Small intestine (tissue), 7 donors: ENCODE results near the gene KCTD2. TPM values are rescaled to one million over a fixed set of nuclear protein-coding genes. Genes with fewer than 3 reads are reported as not detected.
A peak's percentile ranks its signal among the peaks of the same experiment; 100 is the strongest.

Experiments used
- DNase-seq, 2 donors: peaks; one replicate each; pipeline versions ENCODE4 v3.0.0 to v3.0.0-alpha.2; 2013
- FAIRE-seq: peaks from 2 replicates; lab custom pipeline; 2012; peaks lifted over from hg19 to GRCh38; lab: Jason Lieb, UNC
- H3K27ac ChIP-seq, 3 donors: one replicate each; pipeline ENCODE4 v1.5.1; 2013; ENCODE audit warnings: low read length in 2 of 3, mild to moderate bottlenecking in 2 of 3, control low read depth in 1 of 3, inconsistent platforms in 1 of 3, low read depth in 1 of 3, moderate library complexity in 1 of 3
- H3K27me3 ChIP-seq, 3 donors: one replicate each; pipeline ENCODE4 v1.6.1; 2013; ENCODE audit warnings: low read length in 3 of 3, inconsistent platforms in 1 of 3; ENCODE audit not compliant: control insufficient read depth in 3 of 3, insufficient read depth in 3 of 3
- H3K36me3 ChIP-seq, 3 donors: one replicate each; pipeline ENCODE4 v1.6.1; 2013; ENCODE audit warnings: low read length in 3 of 3, inconsistent platforms in 1 of 3, low read depth in 1 of 3, mild to moderate bottlenecking in 1 of 3, moderate library complexity in 1 of 3; ENCODE audit not compliant: control insufficient read depth in 3 of 3, insufficient read depth in 2 of 3
- H3K4me1 ChIP-seq, 3 donors: one replicate each; pipeline ENCODE4 v1.6.1; 2013; ENCODE audit warnings: low read length in 2 of 3, inconsistent platforms in 1 of 3, low read depth in 1 of 3, mild to moderate bottlenecking in 1 of 3, moderate library complexity in 1 of 3; ENCODE audit not compliant: control insufficient read depth in 3 of 3, insufficient read depth in 2 of 3
- H3K4me3 ChIP-seq, 3 donors: one replicate each; pipeline ENCODE4 v1.5.1; 2013; ENCODE audit warnings: low read length in 3 of 3, control low read depth in 1 of 3, inconsistent platforms in 1 of 3, low read depth in 1 of 3, mild to moderate bottlenecking in 1 of 3, moderate library complexity in 1 of 3
- H3K9me3 ChIP-seq, 2 donors: one replicate each; pipeline ENCODE4 v1.6.1; 2013; ENCODE audit warnings: low read depth in 1 of 2, low read length in 1 of 2; ENCODE audit not compliant: control insufficient read depth in 2 of 2, insufficient read depth in 1 of 2
- WGBS, 3 donors: extraction: QIAGEN DNeasy Blood & Tissue Kit; methylation state at CpG; one replicate each; pipeline ENCODE4 v1.1.7; 2013; 5-methylcytosine and 5-hydroxymethylcytosine counted together
- polyA plus RNA-seq, 4 donors: library from polyadenylated mRNA; stranded (reverse) in 3 of 4; unstranded in 1 of 4; fragments of 200-250 nt in 3 of 4; fragments of 120-200 nt in 1 of 4; gene quantifications; one replicate each; pipeline versions ENCODE4 v1.2.1 to v1.2.3, GENCODE V29; 2013
- donor health status: healthy with polysubstance abuse.
- donor health status: control.
- donor health status: control.
- donor health status: Bipolar disorder and iron deficiency.
- donor health status: healthy.

KCTD2 gene
- polyA plus RNA-seq, 4 donors, result 12.3 to 18.0 (median 13.7) TPM

- H3K36me3 ChIP-seq, result peaks cover 0 to 1% (median 0%) of the 10 kb centered on the region in 3 donors
- FAIRE-seq (no peak), DNase-seq (no peak)
- H3K9me3 ChIP-seq, result peaks cover 0 to 17% of the 10 kb centered on the region in 2 donors
- peaks cover 0 to 7% (median 0%) of the 10 kb centered on the region in 3 donors for H3K4me1 ChIP-seq
- peaks cover 0 to 5% (median 0%) of the 10 kb centered on the region in 3 donors for H3K27me3 ChIP-seq
- H3K4me3 ChIP-seq, result no peak overlapping the region
- no peak overlapping the region for H3K27ac ChIP-seq
- WGBS, 3 donors, result 77 to 91% (median 88%) methylated on average over 8 of the region's 8 CpGs
Observed at GRCh38 chr17:75030161-75030560, 16.9 kb upstream of the KCTD2 start.

GRCh38 chr17:75031972-75032719, 14.9 kb upstream of the KCTD2 start:
- Histone ChIP-seq H3K4me3 (no peak overlapping the region), H3K9me3 (peaks cover 0 to 14% of the 10 kb centered on the region in 2 donors), H3K27me3 (peaks cover 0 to 5% (median 0%) of the 10 kb centered on the region in 3 donors), H3K36me3 (peaks cover 0 to 12% (median 0%) of the 10 kb centered on the region in 3 donors), H3K27ac (peak overlapping the region in 1 of 3 donors; percentile 19), H3K4me1 (peaks cover 0 to 11% (median 0%) of the 10 kb centered on the region in 3 donors)
- WGBS, 3 donors, result 17 to 22% (median 18%) methylated on average over 10 of the region's 10 CpGs
- DNase-seq (peak; percentile 60 to 71), FAIRE-seq (no peak)

- FAIRE-seq, result no peak
- Histone ChIP-seq H3K4me3 (peak overlapping the region in 1 of 3 donors; percentile 100), H3K27me3 (peaks cover 0 to 3% (median 0%) of the 10 kb centered on the region in 3 donors), H3K9me3 (peaks cover 0 to 14% of the 10 kb centered on the region in 2 donors), H3K27ac (no peak overlapping the region), H3K36me3 (peaks cover 0 to 14% (median 0%) of the 10 kb centered on the region in 3 donors), H3K4me1 (peaks cover 0 to 11% (median 0%) of the 10 kb centered on the region in 3 donors)
- no peak for DNase-seq
- WGBS, 3 donors, result 7 to 10% (median 8%) methylated on average over 13 of the region's 13 CpGs
Observed at GRCh38 chr17:75032720-75033280, 14.2 kb upstream of the KCTD2 start.

- Histone ChIP-seq H3K27ac (peak overlapping the region in 2 of 3 donors; percentile 92 to 94), H3K9me3 (peaks cover 0 to 14% of the 10 kb centered on the region in 2 donors), H3K4me1 (peaks cover 0 to 11% (median 0%) of the 10 kb centered on the region in 3 donors), H3K4me3 (peak overlapping the region in 2 of 3 donors; percentile 35 to 100), H3K36me3 (peaks cover 0 to 22% (median 2%) of the 10 kb centered on the region in 3 donors), H3K27me3 (peaks cover 0 to 3% (median 0%) of the 10 kb centered on the region in 3 donors)
- WGBS, 3 donors, result 0 to 1% (median 0%) methylated on average over 34 to 36 of the region's 36 CpGs
- FAIRE-seq (no peak), DNase-seq (peak; percentile 83 to 96)
Observed at GRCh38 chr17:75033346-75034235, 13.4 kb upstream of the KCTD2 start.

- peaks cover 0 to 3% (median 0%) of the 10 kb centered on the region in 3 donors for H3K27me3 ChIP-seq
- H3K36me3 ChIP-seq, result peaks cover 2 to 26% (median 10%) of the 10 kb centered on the region in 3 donors
- H3K9me3 ChIP-seq, result peaks cover 0 to 13% of the 10 kb centered on the region in 2 donors
- FAIRE-seq (no peak), DNase-seq (peak; percentile 83 to 91)
- peaks cover 0 to 11% (median 0%) of the 10 kb centered on the region in 3 donors for H3K4me1 ChIP-seq
- H3K4me3 ChIP-seq, result peak overlapping the region; percentile 33 to 100 (median 35)
- peak overlapping the region; percentile 4 to 94 (median 92) for H3K27ac ChIP-seq
- WGBS, 3 donors, result 1% methylated on average over 40 to 43 of the region's 43 CpGs
Observed at GRCh38 chr17:75034236-75034908, 12.7 kb upstream of the KCTD2 start.

GRCh38 chr17:75036643-75037268, 10.3 kb upstream of the KCTD2 start:
- 20 to 55% (median 42%) methylated on average over 27 of the region's 27 CpGs for WGBS, 3 donors
- FAIRE-seq (no peak), DNase-seq (peak in 1 of 2 donors; percentile 93)
- H3K27ac ChIP-seq, result peak overlapping the region in 2 of 3 donors; percentile 27 to 92
- peaks cover 0 to 3% (median 0%) of the 10 kb centered on the region in 3 donors for H3K27me3 ChIP-seq
- H3K36me3 ChIP-seq, result peaks cover 13 to 48% (median 15%) of the 10 kb centered on the region in 3 donors
- H3K4me1 ChIP-seq, result peaks cover 0 to 11% (median 0%) of the 10 kb centered on the region in 3 donors
- no peaks in the 10 kb centered on the region for H3K9me3 ChIP-seq
- no peak overlapping the region for H3K4me3 ChIP-seq

GRCh38 chr17:75039238-75039637, 7.8 kb upstream of the KCTD2 start:
- Histone ChIP-seq H3K36me3 (peaks cover 16 to 55% (median 19%) of the 10 kb centered on the region in 3 donors), H3K4me1 (peaks cover 0 to 8% (median 0%) of the 10 kb centered on the region in 3 donors), H3K4me3 (no peak overlapping the region), H3K27ac (no peak overlapping the region), H3K27me3 (no peaks in the 10 kb centered on the region), H3K9me3 (no peaks in the 10 kb centered on the region)
- FAIRE-seq, result no peak
- no peak for DNase-seq
- 87 to 96% (median 88%) methylated on average over 5 of the region's 5 CpGs for WGBS, 3 donors
